Measurements from ENCODE around the gene RUNX1.
A peak's percentile ranks its signal among the peaks of the same experiment; 100 is the strongest.

RUNX1 gene

GRCh38 chr21:35048706-35049617 lies at the start of gene RUNX1:
RUNX1 (minus strand) TSS chr21:35049302.
- peak; percentile 82 to 84 for DNase-seq

DNA sequence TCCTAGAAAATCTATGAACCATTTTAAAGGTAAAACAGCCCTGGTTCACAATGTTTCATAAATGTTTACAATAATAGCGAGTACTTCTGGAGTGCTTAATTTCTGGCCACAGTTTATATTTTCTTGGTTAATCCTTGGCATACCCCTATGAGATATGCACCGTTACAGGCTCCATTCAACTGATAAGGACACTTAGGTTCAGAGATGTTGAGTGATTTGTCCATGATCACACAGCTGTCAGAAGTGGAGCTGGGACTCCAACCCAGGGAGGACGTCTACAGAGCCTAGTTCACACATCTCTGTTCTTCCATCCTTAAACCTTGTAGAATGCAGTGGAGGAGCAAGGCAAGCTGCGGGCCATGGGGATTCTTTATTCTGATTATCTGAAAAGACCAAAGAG lies 48.4 kb upstream of the RUNX1 start:
- no peak for DNase-seq

- peak in 1 of 2 experiments; percentile 39 for DNase-seq
These were observed 47.9 kb upstream of the RUNX1 start for GRCh38 chr21:35096959-35097358.

DNA sequence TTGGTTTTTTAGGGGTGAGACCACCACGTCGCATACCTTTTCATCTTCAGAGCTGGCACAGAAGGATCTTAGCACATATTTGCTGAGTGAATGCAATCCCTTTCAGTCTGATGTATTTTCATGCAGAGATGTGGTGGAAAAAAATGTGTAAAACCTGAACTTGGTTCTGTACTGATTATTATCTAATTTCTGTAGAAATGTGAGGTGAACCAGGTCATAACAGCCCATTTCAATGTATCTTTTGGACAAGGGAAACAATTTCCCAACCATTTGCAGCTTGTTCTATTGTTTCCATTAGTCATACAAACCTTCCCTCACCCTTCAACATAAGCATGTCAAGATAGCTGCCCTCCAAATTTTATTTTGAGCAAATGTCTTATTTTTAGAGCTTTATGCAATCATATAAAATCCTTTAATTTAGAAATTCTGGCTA lies 46.8 kb upstream of the RUNX1 start:
- DNase-seq, result peak in 1 of 2 experiments; percentile 32

DNA sequence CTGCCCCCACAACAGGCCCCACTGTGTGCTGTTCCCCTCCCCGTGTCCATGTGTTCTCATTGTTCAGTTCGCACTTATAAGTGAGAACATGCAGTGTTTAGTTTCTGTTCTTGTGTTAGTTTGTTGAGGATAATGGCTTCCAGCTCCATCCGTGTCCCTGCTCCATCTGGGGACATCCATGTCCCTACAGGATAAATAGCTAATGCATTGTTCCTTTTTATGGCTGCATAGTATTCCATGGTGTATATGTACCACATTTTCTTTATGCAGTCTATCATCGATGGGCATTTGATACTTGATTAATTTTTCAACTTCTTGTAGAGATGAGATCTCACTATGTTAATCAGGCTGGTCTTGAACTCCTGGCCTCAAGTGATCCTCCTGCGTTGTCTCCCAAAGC lies 44.4 kb upstream of the RUNX1 start:
- no peak for DNase-seq

- no peak for DNase-seq
These were observed 42.4 kb upstream of the RUNX1 start for GRCh38 chr21:35091496-35091895.

- no peak for DNase-seq
These were observed 41.3 kb upstream of the RUNX1 start for GRCh38 chr21:35090403-35090802.

GRCh38 chr21:35088319-35088771 lies 39.2 kb upstream of the RUNX1 start:
- DNase-seq, result no peak

GRCh38 chr21:35086357-35086756 lies 37.3 kb upstream of the RUNX1 start:
- no peak for DNase-seq

GRCh38 chr21:35084869-35085268 lies 35.8 kb upstream of the RUNX1 start:
- no peak for DNase-seq

- no peak for DNase-seq
These were observed 34.1 kb upstream of the RUNX1 start for GRCh38 chr21:35083246-35083645.

GRCh38 chr21:35081861-35082260 lies 32.8 kb upstream of the RUNX1 start:
- no peak for DNase-seq

GRCh38 chr21:35079181-35079580 lies 30.1 kb upstream of the RUNX1 start:
- DNase-seq, result no peak

GRCh38 chr21:35077975-35078374 lies 28.9 kb upstream of the RUNX1 start:
- no peak for DNase-seq

DNA sequence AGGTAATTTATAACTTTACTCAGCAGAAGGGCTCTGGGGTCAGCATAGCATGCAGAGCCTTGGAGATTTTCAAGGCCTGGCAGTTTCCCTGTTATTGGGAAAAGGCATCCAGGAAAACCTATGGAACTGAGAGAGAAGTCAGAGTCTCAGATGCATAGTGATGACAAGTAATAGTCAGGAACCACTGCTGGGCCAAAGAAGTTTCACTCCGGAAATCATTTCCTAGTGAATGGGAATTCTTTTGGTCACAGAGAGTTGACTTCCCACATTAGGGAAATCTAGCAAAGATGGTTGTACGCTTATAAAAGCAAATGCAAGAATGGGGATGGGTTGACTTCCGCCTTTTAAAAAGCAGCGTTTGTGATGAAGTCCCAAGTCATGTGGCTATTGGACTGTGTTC lies 28.4 kb upstream of the RUNX1 start:
- DNase-seq, result no peak

DNA sequence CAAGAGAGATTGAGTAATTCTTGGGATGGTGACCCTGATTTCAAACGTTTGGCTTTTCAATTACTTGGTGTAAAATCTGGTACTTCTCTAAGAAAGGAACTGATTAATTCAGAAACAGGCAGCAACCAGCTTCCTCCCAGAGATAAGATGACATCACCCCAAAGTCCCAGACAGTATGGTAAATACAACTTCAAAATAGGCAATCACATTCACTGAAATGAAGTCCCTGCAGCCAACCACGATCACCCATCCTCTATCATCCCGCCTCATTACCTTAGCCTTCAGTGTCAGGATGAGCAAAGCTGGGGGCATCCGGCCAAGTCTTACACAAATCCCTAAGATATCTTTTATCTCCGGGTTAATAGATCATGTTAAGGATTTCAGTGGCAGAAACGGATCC lies 26.4 kb upstream of the RUNX1 start:
- DNase-seq, result no peak

DNA sequence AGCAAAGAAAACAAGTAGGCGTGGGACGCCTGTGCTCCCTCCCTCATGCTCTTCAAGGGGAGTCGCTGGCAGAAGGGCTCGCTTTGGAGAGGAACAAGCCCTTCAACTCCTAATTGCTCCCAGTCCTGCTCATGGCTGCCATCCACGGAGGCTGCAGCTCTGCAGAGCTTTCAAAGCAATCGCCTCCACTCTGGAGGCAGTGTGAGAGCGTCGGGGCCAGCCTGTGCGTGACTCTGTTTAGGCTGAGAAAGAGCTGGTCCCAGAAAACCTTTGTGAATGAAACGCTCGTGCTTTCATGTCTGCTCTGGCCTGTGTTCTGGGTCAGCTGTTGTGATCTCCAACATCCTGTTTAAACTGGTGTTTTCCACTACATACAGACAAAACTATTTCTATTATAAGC lies 23.9 kb upstream of the RUNX1 start:
- no peak for DNase-seq

DNA sequence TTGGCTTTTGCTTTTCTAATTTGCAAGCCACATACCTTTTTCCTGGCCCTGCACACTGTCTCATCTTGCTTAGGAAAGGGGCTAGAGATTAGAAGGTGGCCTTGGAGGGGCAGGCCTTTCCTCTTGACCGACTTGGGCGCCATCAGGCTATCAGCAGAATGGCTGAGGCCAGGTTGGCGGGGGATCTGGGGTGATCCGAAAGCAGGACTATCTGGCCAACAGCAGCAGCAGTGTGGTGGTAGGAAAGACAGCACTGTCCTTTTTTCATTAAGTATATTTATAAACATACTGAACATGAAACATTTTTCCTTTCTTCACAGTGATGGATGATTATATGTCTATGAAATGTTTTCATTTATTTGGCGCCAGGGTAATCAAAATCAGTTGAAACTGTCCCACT lies 23.5 kb upstream of the RUNX1 start:
- no peak for DNase-seq

- DNase-seq, result no peak
These were observed 22.2 kb upstream of the RUNX1 start for GRCh38 chr21:35071347-35071746.

DNA sequence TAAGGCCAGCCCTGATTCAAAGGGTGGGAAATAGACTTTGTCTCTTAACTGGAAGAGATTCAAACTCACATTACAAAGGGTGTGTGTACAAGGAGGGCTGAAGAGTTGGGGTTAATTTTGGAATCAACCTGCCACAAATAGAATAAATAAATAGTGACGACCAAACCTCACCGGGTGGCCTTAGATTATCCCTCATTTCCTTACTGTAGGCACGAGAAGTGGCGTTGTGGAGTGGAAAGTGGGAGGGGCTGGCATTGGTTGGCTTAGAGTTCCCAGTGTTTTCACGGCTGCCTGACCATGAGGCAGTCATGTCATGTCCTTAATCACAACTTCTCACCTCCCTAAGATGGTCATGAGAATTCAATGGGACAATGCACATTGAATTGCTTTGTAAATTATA lies 21.3 kb upstream of the RUNX1 start:
- no peak for DNase-seq

- DNase-seq, result no peak
These were observed 17.7 kb upstream of the RUNX1 start for GRCh38 chr21:35066824-35067223.

DNA sequence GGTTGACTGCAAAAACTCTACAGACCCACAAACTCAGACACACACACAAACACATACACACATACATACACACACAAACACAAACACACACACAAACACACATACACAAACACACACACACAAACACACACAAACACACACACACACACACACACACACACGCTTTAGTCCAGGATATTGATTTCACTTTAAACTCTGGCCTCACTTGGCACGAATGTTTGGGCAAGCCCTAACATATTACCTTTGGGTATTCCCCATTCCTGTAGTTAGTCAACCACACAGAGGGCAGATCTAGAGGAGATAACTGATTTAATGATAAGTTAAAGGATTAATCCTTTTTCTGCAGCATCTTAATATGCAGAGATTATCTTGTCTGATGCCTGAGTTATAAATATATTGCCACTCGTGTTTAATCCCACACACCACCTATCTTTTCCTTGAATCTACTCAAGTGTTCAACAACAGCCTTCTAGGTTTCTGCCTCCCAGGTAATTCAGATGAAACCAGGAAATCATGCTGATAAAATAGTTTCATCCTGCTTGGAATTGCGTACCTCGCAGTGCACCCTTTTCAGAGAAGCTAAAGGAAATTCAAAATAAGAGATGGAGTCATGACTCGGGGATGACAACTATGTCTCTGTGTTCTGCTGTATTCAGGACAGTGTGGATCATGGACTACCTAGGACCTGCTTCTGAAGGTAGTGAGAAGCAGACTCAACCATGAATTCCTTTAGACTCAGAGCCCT lies 14.5 kb upstream of the RUNX1 start:
- no peak for DNase-seq

DNA sequence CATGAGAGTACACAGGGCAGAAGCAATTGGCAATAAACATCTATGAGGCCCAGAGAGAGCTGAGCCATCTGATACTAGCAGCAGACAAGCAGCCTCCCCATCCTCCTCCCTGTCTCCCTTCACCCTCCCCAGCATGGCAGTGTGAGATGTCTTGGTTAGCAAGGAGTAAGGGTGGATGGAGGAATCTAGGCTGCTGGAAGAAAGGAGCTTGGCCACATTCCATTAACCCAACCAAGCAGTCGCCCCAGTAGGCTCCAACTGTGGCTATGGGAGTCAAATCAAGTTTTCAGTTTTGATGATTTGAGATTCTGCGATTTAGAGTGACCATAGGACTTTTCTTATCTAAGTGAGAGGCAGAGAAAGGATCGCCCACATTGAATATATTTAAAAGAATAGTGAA lies 12.9 kb upstream of the RUNX1 start:
- no peak for DNase-seq

DNA sequence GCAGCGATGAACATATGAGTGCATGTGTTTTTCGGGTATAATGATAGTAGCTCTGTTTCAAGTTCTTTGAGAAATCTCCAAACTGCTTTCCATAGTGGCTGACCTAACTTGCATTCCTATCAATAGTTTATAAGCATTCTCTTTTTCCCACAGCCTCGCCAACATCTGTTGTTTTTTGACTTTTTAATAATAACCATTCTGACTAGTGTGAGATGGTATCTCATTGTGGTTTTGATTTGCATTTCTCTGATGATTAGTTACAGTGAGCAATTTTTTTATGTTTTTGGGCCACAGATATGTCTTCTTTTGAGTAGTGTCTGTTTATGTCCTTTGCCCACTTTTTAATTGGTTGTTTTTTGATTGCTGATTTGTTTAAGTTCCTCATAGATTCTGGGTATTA lies 10.6 kb upstream of the RUNX1 start:
- no peak for DNase-seq
